GM18526 (cell line): Measurements from ENCODE around the gene KCNJ4.

Experiments
- POLR2A ChIP-seq: IDR thresholded peaks from 3 replicates; pipeline ENCODE4 v1.6.1; 2011; ENCODE audit not compliant: insufficient read length; ENCODE audit errors: extremely low read depth

KCNJ4 gene

GRCh38 chr22:38462960-38463784, 8.2 kb upstream of the KCNJ4 start:
- TF ChIP-seq POLR2A: no peak

DNA sequence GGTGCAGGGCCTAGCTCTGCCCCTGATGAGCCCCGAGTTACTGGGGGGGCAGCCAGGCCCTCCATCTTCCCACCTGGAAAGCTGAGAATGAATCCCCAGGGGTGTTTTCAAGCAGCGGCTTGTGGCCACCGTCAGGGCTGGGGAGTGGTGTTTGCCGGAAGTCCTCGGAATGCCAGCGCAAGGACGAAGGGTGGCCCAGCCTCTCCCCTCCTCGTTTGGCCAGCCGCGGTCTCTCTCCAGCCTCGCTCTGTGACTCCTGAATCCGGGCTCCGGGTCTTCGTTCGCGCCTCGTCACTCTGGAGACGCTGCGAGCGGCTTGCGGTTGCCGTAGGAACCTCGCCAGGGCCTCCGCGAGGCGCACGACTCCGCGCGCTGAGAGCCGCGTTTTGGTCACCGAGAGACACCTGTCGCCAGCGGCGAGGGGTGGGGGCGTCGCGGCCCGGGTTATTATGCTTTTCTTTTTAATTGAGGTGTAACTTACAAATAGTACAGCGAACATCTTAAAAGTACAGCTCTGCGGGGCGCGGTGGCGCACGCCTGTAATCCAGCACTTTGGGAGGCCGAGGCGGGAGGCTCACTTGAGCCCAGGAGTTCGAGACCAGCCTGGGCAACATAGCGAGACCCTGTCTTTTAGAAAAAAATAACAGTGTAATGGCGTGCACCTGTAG, 6.5 kb upstream of the KCNJ4 start:
- no peak for TF ChIP-seq POLR2A

GRCh38 chr22:38461057-38461413, 6.0 kb upstream of the KCNJ4 start:
- TF ChIP-seq POLR2A: no peak

DNA sequence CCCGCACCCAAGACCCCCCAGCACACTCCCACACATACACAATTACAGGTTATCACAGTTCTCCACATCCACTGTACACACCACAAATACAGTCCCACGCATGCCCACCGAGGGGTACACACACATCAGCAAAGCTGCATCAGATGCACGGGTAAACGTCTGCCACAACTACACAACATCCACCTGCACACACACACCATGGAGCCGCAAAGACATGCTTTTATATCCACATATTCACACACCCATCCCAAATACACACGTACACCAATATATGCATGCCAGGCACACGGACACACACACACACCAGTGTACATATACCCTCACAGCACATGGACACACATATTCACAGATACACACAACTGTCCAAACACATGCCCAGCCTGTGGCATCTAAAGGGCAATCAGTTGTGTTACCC, 5.4 kb upstream of the KCNJ4 start:
- no peak for TF ChIP-seq POLR2A

DNA sequence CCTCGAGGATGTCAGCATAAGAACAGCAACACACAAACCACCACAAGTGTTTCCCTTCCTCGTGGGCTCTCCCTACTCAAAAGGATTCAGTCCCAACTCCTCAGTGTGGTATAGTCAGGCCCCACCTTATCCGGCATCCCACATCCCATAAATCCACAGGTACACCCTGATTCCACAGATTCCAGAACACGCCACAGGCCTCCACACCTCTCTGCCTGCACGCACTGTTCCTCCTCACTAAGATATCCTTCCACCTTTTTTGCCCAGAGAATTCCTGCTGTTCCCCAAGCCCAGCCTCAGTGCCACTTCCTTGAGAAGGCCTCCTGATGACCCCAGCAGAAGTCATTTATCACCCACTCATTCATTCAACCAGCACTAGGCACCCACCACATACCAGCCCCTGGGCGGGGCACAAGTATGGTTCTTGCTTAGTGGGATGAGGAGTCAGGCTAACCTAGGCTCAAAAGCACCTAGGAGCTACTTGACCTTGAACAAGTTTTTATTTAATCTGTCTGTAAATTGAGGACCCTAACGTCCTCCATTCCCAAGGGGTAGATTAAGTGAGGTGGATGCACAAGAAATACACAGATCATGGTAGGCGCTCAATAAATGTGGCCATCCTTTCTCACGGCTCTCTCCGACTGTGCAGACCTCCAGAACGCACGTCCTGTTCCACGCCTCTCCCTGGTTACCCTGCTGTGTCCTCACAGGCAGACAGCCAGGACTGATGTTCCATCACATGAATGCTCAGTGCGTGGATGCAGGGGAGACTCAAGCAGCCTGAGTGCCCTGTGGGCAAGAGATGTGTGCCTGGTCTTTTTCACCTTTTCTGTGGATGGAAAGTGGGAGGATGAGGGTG, 2.1 kb upstream of the KCNJ4 start:
- no peak for TF ChIP-seq POLR2A

DNA sequence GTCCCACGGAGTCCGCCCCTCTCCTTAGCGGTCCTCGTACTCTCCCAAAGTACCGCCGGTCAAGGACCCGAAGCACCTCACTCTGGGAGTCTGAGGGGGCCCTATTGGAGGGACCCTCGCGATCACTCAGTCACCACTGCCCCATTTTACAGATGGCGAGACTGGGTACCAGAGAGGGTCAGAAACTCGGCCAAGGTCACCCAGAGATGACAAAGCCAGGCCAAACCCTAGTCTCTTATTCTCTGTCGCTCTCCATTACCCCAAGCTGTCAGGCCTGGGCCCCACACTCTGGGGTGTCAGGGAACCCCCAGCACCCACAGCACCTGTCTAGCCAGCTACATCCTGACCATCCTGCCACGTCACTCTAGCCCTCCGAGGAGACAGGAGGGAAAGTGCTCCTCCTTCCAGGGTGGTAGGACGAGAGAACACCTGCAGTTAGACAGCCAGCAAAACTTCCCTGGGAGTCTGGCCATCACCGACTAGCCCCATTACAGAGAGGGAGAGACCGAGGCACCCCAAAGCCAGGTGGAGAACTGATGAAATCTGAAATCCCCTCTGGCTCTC, 1.4 kb upstream of the KCNJ4 start:
- TF ChIP-seq POLR2A: no peak

DNA sequence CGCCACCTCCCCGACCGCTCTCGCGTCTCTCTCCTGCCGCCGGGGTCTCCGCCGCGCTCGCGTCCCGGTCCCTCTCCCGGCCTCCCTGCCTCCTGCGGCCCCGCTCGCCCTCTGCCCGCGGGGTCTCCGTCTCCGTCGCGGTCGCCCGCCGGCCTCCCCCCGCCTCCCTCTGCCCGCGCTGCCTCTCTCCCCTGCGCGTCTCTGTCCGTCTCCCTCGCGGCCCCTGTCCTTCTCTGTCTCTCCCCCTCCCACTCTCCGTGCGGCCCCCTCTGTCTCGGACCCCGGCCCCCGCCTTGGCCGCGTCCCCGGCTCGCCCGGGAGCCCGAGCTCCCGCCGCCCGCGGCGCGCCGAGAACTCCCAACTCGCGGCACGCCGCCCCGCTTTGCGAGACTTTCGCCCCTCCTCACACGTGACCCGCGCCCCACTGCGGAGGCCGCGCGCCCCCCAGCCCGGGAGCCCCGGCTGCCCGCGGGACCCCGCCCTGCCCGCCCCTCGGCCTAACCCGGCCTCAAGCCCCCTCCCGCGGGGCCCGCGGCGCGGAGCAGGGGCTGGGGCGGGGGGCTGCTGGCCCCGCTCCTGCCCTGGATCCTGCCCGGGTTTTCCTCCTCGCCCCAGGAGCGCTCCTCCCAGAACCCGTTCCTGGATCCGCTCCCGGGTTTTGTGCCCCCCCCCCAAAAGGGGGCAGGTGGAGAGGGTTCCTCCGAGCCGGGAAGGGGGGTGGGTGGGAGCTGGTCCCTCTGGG, 702 bp upstream of the KCNJ4 start:
- TF ChIP-seq POLR2A: no peak

- no peak for TF ChIP-seq POLR2A
Measured at GRCh38 chr22:38454353-38455075, 485 bp downstream of the KCNJ4 start.

GRCh38 chr22:38453996-38454352, 1.0 kb downstream of the KCNJ4 start:
- no peak for TF ChIP-seq POLR2A

DNA sequence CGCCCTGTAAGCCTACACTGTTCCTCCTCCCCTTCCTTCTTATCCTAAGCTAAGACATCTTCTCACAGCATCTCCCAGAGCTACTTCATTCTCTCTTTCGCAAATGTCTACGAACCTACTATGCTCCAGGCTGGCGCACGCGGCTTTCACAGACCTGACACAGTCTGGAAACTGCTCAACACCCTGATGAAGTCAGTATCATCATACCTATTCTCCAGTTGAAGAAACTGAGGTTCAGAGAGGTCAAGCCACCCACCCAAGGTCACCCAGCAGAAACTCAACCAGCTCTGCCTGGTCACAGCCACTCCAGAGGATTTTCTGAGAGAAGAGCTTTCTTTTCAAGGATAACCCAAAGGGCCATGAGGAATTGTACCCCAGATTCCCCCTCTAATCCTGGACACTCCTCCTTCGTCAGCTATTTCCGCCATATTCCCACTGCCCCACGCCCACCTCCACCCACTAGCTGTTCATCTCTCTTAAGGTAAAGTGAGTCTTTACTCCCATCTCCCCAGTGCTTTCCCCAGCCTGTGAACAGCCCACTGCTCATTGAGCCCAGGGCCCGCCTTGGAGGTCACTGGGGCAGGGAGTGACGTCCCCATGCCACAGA, 1.8 kb downstream of the KCNJ4 start:
- TF ChIP-seq POLR2A: no peak

DNA sequence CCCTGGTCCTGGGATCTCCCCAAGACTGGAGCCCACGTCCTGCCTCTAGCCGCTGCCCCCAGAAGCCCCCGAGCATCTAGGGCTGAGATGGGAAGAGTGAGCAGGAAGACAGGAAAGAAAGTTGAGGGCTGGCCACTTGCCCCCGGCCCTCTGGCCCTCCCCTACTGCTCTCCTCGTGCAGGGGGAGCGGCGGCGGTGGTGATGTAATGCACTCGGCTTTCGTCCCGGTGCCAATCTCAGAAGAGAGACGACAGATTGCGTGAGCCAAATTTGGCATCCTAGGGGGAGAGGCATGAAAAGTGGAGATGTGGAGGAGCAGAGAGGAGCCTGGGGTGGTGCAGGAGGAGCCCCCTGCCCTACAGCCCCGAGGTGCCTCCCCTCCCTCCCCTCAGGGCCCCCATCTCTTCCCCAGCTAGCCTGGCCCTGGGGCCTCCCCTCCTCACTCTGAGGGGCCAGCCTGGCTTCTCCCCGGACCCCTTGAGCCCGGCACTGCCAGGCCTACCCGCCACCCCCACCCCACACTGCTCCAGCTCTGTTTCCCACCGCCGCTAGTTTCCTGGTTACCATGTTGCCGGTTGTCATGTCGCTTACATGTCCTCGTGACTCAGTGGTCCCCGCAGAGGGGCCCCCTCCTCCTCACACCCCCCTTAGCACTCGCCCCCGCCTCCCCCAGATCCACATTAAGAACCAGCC, 2.5 kb downstream of the KCNJ4 start:
- TF ChIP-seq POLR2A: no peak

GRCh38 chr22:38451864-38452263, 3.1 kb downstream of the KCNJ4 start:
- no peak for TF ChIP-seq POLR2A

- TF ChIP-seq POLR2A: no peak
Measured at GRCh38 chr22:38451404-38451803, 3.6 kb downstream of the KCNJ4 start.

DNA sequence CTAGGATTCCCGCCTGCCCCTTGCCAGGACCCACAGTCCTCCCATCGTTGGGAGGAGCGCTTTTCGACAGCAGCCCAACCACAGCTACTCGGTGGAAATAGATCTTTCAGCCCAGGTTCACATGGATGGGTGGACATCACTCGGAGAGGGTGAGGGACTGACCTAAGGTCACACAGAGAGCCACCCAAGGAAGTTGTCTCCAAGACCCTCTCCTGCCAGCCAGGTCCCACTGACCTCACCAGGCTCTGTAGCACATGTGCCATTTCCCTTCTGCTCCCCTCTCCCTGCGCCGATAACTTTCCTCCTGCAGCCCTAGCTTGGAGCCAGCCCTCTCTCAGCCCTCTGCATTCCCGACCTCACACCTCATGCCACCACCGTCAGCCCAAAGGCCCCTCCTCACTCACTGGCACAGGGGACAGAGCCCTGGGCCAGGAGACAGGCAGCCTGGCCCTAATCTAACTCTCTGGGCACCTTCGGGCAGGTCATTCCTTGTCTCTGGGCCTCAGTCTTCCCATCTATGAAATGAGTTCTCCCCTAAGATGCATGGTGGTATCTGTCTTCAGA, 4.7 kb downstream of the KCNJ4 start:
- TF ChIP-seq POLR2A: no peak
